Keratinocyte (primary cell): ENCODE data around the gene MBD3L2. TPM values are rescaled to one million over a fixed set of nuclear protein-coding genes. Genes with fewer than 3 reads are reported as not detected.
"Not testable (repeated sequence)": the region's sequence is repeated elsewhere in the genome, so short reads cannot be mapped to it uniquely, and the experiment has no call there.

Experiments used
- DNase-seq: peaks from one replicate; pipeline ENCODE4 v3.0.0-alpha.2; 2011; ENCODE audit warnings: low read depth, missing footprints, low spot score
- FAIRE-seq: peaks from 2 replicates; lab custom pipeline; 2011; peaks lifted over from hg19 to GRCh38; lab: Jason Lieb, UNC
- H2AFZ ChIP-seq: 2 replicates; pipeline ENCODE4 v1.6.0; 2012; ENCODE audit warnings: low read length, control low read depth, inconsistent platforms; ENCODE audit not compliant: control insufficient read depth
- H3K27ac ChIP-seq: 2 replicates; pipeline ENCODE4 v1.5.1; 2011; ENCODE audit warnings: low read length; ENCODE audit not compliant: control insufficient read depth, insufficient read depth
- H3K27me3 ChIP-seq: 3 replicates; pipeline ENCODE4 v1.6.0; 2011; ENCODE audit warnings: low read length; ENCODE audit not compliant: control insufficient read depth, insufficient read depth; ENCODE audit errors: extremely low read depth
- H3K36me3 ChIP-seq, 2 experiments: 2 replicates in 1 of 2; 3 replicates in 1 of 2; pipeline ENCODE4 v1.5.1; 2011; ENCODE audit warnings: low read length in 2 of 2, mild to moderate bottlenecking in 1 of 2; ENCODE audit not compliant: control insufficient read depth in 2 of 2, insufficient read depth in 2 of 2; ENCODE audit errors: extremely low read depth in 1 of 2
- H3K4me1 ChIP-seq: 3 replicates; pipeline ENCODE4 v1.5.1; 2011; ENCODE audit warnings: low read length; ENCODE audit not compliant: control insufficient read depth, insufficient read depth; ENCODE audit errors: extremely low read depth
- H3K4me2 ChIP-seq: 3 replicates; pipeline ENCODE4 v1.6.0; 2011; ENCODE audit warnings: low read depth, low read length; ENCODE audit not compliant: control insufficient read depth, insufficient read depth; ENCODE audit errors: extremely low read depth
- H3K4me3 ChIP-seq, 3 experiments: fragments of 200-600 bp in 1 of 3; sonication (generic) in 1 of 3; 2 replicates in 2 of 3; 3 replicates in 1 of 3; pipeline ENCODE4 v1.5.1; 2011 to 2016; ENCODE audit warnings: low read length in 3 of 3, mild to moderate bottlenecking in 3 of 3, control low read depth in 2 of 3, inconsistent platforms in 1 of 3, low read depth in 1 of 3, mixed read lengths in 1 of 3, mixed run types in 1 of 3, moderate library complexity in 1 of 3; ENCODE audit not compliant: control insufficient read depth in 2 of 3, insufficient read depth in 2 of 3; ENCODE audit errors: extremely low read depth in 1 of 3
- H3K79me2 ChIP-seq: 2 replicates; pipeline ENCODE4 v1.6.0; 2012; ENCODE audit warnings: low read length; ENCODE audit not compliant: control insufficient read depth, insufficient read depth
- H3K9ac ChIP-seq: 3 replicates; pipeline ENCODE4 v1.6.0; 2011; ENCODE audit warnings: low read length; ENCODE audit not compliant: control insufficient read depth, insufficient read depth; ENCODE audit errors: extremely low read depth
- H3K9me1 ChIP-seq: 3 replicates; pipeline ENCODE4 v1.6.0; 2011; ENCODE audit warnings: low read length; ENCODE audit not compliant: control insufficient read depth, insufficient read depth; ENCODE audit errors: extremely low read depth
- H3K9me3 ChIP-seq: 2 replicates; pipeline ENCODE4 v1.5.1; 2012; ENCODE audit warnings: low read depth, low read length; ENCODE audit not compliant: control insufficient read depth
- H4K20me1 ChIP-seq: 3 replicates; pipeline ENCODE4 v1.6.0; 2011; ENCODE audit warnings: low read length; ENCODE audit not compliant: control insufficient read depth, insufficient read depth; ENCODE audit errors: extremely low read depth
- dilution Hi-C: fragments of 300-500 bp; cut with MboI; formaldehyde crosslinking; loops from one replicate; pipeline ENCODE4 v1.7.0; 2020; ENCODE audit warnings: low sequenced_read_pairs; ENCODE audit not compliant: extremely low pct_ligation_motif_present
- polyA plus RNA-seq, 5 experiments: library from polyadenylated mRNA; depleted of rRNA in 3 of 5; stranded (reverse) in 3 of 5; stranded (forward) in 1 of 5; unstranded in 1 of 5; fragments of >200 nt; gene quantifications; 1 replicate in 1 of 5; 2 replicates in 3 of 5; 3 replicates in 1 of 5; pipeline versions ENCODE4 v1.2.1 to v1.2.3, GENCODE V29; 2011 to 2012; ENCODE audit warnings: missing spikeins in 2 of 5, low read depth in 1 of 5, low replicate concordance in 1 of 5

Gene MBD3L2
- polyA plus RNA-seq, 1 donor (not counting 4 experiments of a cell fraction or from before 2014, with no cell fraction given): not detected

DNA sequence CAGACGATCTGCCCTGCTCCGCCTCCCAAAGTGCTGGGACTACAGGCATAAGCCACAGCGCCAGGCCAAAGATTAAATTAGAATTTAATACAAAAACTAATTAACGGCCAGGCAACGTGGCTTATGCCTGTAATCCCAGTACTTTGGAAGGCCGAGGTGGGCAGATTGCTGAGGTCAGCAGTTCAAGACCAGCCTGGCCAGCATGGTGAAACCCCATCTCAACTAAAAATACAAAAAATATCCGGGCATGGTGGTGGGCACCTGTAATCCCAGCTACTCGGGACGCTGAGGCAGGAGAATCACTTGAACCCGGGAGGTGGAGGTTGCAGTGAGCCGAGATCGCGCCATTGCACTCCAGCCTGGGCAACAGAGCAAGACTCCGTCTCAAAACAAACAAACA lies 6.6 kb downstream of the MBD3L2 start:
- H3K4me2 ChIP-seq, H3K9me1 ChIP-seq, H3K9ac ChIP-seq, H2AFZ ChIP-seq, H3K9me3 ChIP-seq, H3K79me2 ChIP-seq, H3K4me1 ChIP-seq, H4K20me1 ChIP-seq, H3K36me3 ChIP-seq, DNase-seq, H3K27ac ChIP-seq, H3K27me3 ChIP-seq, H3K4me3 ChIP-seq, dilution Hi-C loops, FAIRE-seq: not testable (repeated sequence)

DNA sequence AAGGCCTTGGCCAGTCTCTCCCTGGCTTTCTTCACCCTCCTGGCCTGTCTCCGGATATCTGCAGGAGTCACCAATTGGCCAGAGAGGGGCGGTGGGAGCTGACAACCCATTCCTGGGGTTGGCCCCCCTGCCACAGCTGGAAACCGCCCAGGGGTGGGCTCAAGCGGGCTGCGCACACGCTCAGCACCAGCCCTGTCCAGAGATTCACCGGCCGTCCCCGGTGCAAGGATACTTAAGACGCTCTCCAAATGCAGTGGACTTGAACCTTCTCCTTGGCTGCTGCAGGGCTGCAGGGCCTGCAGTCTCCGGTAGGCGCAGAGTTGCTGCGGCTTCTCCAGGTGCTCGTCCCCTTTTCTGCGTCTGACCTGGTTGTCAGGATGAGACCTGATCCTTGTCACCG lies 7.2 kb downstream of the MBD3L2 start:
- H3K4me3 ChIP-seq, H3K79me2 ChIP-seq, dilution Hi-C loops, H3K9ac ChIP-seq, H3K9me1 ChIP-seq, H3K27me3 ChIP-seq, FAIRE-seq, H4K20me1 ChIP-seq, H3K9me3 ChIP-seq, H2AFZ ChIP-seq, H3K27ac ChIP-seq, H3K36me3 ChIP-seq, H3K4me1 ChIP-seq, H3K4me2 ChIP-seq, DNase-seq: not testable (repeated sequence)

DNA sequence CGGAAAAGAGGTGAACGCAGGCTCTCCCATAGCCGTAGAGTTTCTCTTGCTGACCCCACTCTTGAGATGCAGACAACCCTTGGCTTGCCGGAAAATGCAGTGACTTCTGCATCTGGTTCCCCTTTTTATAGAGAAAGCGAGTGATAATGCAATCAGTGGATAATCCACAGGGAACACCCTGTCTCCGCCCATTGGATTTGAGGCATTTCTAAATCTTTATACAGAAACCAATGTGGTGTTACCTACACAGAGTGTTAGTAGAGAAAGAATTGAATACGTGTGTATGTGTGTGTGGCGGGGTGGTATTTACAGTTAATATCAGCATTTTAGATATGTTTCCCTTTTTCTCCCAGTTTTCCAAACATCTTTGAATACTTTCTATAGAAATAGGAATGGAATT lies 9.5 kb downstream of the MBD3L2 start, which contains the start of gene MBD3L3:
Gene MBD3L3, minus strand, starts transcription at position 101 of the 400 bp plus-strand sequence. Its CDS starts 71 bp downstream, at position 30.
- H3K9ac ChIP-seq, dilution Hi-C loops, H3K4me2 ChIP-seq, H3K36me3 ChIP-seq, H3K79me2 ChIP-seq, FAIRE-seq, H3K4me1 ChIP-seq, H3K9me3 ChIP-seq, H4K20me1 ChIP-seq, DNase-seq, H3K9me1 ChIP-seq, H2AFZ ChIP-seq, H3K27ac ChIP-seq, H3K4me3 ChIP-seq, H3K27me3 ChIP-seq: not testable (repeated sequence)

- H3K9me1 ChIP-seq, H4K20me1 ChIP-seq, H3K79me2 ChIP-seq, dilution Hi-C loops, FAIRE-seq, H3K9ac ChIP-seq, H3K4me2 ChIP-seq, H3K27ac ChIP-seq, H3K27me3 ChIP-seq, DNase-seq, H3K9me3 ChIP-seq, H3K4me3 ChIP-seq, H2AFZ ChIP-seq, H3K4me1 ChIP-seq, H3K36me3 ChIP-seq: not testable (repeated sequence)
These were observed 10.9 kb downstream of the MBD3L2 start for GRCh38 chr19:7059977-7060376.
